GM19467 (cell line): Measurements from ENCODE around the gene CDC14A.
"Not testable (repeated sequence)": the region's sequence is repeated elsewhere in the genome, so short reads cannot be mapped to it uniquely, and the experiment has no call there.

Source experiments
- ATAC-seq: cut with Tn5 transposase; IDR thresholded peaks from one replicate; pipeline ENCODE4 v1.9.1; 2021; ENCODE audit warnings: mild to moderate bottlenecking, moderate library complexity; ENCODE audit not compliant: unreplicated experiment

Gene CDC14A

GRCh38 chr1:100397681-100398080, 45.4 kb downstream of the CDC14A start:
- ATAC-seq, result no peak

DNA sequence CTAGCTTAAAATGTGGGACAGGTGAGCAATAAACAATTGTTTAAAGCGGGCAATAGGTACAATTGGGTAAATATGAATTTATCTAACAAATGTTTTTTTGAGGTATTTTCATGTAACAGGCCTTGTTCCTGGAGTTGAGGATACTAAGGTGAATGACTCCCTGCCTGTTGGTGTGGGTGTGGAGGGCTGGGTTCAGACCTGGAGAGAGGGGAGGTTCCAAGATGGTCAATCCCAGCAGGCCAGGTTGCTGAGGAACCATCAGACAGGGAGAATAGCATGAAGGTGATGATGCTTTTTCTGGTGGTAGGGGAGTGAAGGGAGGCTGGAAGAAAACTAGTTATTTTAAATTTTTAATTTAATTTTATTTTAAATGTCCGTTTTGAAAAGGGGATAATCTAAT, 46.3 kb downstream of the CDC14A start:
- no peak for ATAC-seq

GRCh38 chr1:100400404-100400803, 48.1 kb downstream of the CDC14A start:
- no peak for ATAC-seq

GRCh38 chr1:100404821-100405220, 52.5 kb downstream of the CDC14A start:
- no peak for ATAC-seq

- not testable (repeated sequence) for ATAC-seq
Measured at GRCh38 chr1:100405902-100406301, 53.6 kb downstream of the CDC14A start.

DNA sequence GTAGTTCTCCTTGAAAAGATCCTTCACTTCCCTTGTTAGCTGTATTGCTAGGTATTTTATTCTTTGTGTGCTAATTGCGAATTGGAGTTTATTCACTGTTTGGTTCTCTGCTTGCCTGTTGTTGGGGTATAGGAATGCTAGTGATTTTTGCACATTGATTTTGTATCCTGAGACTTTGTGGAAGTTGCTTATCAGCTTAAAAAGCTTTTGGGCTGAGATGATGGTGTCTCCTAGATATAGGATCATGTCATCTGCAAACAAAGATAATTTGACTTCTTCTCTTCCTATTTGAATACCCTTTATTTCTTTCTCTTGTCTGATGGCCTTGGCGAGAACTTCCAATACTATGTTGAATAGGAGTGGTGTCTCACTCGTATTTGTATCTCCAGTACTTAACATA, 55.1 kb downstream of the CDC14A start:
- ATAC-seq, result not testable (repeated sequence)

DNA sequence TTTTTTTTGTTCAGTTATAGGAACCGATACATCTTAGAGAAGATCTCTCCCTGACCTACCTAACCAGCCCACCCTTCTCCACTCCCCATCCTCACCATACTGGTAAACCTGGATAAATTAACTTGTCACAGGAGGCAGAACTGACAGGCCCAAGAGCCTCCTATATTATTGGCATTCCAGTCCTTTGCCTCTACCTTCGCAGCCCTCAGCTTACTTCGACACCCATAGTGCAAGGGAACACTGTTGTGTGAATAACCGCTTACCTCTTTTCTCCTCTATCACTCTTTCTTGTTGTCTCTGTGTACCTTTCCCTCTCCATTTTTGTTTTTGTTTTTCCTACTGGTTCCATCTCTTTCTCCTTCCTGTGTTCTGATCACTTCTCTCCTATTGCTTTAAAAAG, 58.7 kb downstream of the CDC14A start:
- ATAC-seq, result no peak

- ATAC-seq, result no peak
Measured at GRCh38 chr1:100411574-100411973, 59.3 kb downstream of the CDC14A start.

DNA sequence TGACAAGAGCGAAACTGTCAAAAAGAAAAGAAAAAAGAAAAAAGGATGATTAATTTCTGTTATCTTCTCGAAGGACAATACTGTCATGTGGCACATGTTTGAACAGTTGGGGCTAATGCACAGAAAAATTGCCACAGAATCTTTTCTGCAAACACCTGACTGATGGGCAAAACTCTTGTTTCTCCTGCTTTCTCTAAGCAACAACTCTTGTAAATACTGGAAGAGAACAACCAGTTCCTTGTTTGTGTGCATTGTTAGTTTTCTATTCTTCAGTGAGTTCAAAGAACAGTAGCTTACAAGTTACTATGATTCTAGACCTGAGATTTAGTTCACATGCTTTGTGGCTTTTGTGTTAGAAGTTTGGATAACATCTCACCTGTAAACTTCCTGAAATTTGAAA, 60.7 kb downstream of the CDC14A start:
- no peak for ATAC-seq

- no peak for ATAC-seq
Measured at GRCh38 chr1:100414693-100415497, 62.6 kb downstream of the CDC14A start.

- ATAC-seq, result no peak
Measured at GRCh38 chr1:100415498-100415778, 63.1 kb downstream of the CDC14A start.

- no peak for ATAC-seq
Measured at GRCh38 chr1:100419072-100419471, 66.8 kb downstream of the CDC14A start.

DNA sequence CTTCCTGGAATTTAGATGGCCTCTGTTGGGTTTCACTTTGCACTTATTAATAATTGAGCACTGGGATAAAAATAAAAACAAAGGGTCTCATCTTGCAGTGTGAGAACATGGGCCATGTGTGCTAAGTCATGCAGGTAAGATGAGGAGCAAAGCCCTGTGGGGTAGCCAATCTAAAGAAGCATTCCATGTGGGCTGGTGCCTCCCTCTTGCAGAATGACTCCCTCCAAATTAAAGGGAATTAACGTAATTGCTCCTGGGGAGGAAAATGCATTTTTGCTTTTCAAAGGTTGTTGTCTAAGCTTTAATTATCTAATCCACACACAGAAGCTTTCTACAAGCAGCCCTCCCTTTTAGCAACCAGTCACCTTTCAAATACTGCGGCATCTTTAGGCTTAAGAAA, 69.8 kb downstream of the CDC14A start:
- no peak for ATAC-seq

GRCh38 chr1:100423832-100424337, 71.6 kb downstream of the CDC14A start:
- ATAC-seq, result peak; percentile 79

- no peak for ATAC-seq
Measured at GRCh38 chr1:100428160-100428559, 75.9 kb downstream of the CDC14A start.

DNA sequence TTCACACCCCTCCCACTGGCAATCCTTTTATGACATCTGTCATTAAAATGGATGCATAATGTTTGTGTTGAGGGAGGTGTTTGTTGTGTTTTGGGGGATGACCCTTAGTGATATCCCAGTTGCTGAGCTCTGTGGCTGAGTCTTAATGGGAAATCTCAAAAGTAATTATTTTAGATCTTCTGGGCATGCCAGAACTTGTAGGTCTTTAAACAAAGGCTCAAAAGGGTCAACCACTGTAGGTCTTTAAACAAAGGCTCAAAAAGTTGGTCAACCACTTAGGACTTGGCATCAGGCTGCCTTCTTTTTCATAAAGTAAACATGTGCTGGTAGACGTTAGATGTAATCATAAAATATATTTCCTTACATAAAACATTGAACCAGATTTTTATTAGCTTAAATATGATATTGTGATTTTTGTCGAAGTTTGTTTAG, 78.0 kb downstream of the CDC14A start:
- ATAC-seq, result no peak

DNA sequence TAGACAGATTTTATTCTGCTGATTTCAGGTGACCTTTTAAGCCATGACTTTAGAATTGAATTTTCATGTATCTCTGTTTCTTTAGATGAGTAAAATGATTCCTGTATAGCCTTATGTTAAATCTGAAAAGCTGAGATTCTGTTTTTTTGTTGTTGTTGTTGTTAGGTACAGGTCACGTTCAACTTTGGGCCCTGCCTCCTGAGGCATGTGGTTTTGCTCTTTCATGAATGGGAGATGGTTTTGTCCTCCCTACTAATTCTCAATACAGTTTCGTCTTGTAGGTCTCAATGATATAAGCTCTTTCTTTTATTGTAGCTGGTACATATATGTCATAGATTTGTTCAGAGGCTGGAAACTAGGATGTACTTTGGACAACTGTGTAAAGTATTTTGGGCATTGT, 79.6 kb downstream of the CDC14A start:
- no peak for ATAC-seq

- no peak for ATAC-seq
Measured at GRCh38 chr1:100433563-100433962, 81.3 kb downstream of the CDC14A start.

GRCh38 chr1:100434831-100435230, 82.5 kb downstream of the CDC14A start:
- no peak for ATAC-seq

DNA sequence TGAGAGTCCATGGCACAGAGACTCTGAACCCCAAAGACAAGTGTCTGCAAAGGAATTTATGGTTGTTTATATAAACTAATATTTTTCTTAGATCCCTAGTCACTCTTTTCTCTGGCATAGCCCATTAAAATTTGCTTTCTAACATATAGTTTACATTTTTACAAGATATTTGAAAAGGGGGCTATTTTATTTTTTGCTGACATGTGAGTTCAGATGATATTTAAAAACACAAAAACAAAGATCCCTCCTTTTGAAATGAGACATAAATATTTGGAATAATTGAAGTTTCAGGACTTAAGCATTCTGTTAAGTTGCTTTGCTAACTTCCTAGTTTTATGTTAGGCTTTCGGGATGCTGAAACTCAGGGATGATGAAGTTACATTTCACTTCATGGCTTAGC, 86.1 kb downstream of the CDC14A start:
- no peak for ATAC-seq

DNA sequence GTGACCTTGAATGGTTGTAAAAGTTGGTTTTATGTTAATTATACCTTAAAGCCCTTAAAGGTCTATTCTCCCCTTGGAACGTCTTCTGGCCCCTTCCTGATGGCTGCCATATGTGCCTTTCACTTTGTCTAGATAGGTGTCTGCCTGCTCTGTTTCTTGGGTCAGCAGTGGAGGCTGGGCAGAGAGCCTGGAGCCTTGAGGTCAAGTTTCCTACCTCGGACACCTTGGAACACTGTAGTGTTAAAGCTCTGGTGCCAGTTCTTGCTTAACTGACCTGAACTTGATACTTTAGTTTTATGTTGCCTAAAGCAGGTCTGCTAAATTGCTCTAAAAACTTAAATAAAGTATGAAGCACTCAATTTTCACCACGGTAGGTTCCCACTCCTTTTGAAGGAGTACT, 86.5 kb downstream of the CDC14A start:
- no peak for ATAC-seq

- ATAC-seq, result no peak
Measured at GRCh38 chr1:100440075-100440809, 87.9 kb downstream of the CDC14A start.
